Fibroblast of skin of back (primary cell): Measurements from ENCODE around the gene WDCP. TPM values are rescaled to one million over a fixed set of nuclear protein-coding genes. Genes with fewer than 3 reads are reported as not detected.
"Not testable (repeated sequence)": the region's sequence is repeated elsewhere in the genome, so short reads cannot be mapped to it uniquely, and the experiment has no call there.

Experiments
- DNase-seq: peaks from one replicate; pipeline ENCODE4 v3.0.0-alpha.2; 2013
- polyA plus RNA-seq, 2 experiments: library from polyadenylated mRNA; unstranded; fragments of 120-200 nt; gene quantifications; one replicate each; pipeline ENCODE4 v1.2.1, GENCODE V29; 2013; ENCODE audit not compliant: insufficient read length in 2 of 2

WDCP gene
- polyA plus RNA-seq (2013, experiment 1 of 2; ENCODE audit: insufficient read length), result 5.5 TPM
- 4.5 TPM for polyA plus RNA-seq (2013, experiment 2 of 2; ENCODE audit: insufficient read length)

GRCh38 chr2:24046930-24047702 lies at the start of gene WDCP:
Gene WDCP, minus strand, starts transcription at chr2:24047391. Its CDS starts 7,897 bp downstream, at chr2:24039494.
- DNase-seq, result peak; percentile 99

- DNase-seq, result not testable (repeated sequence)
Observed at GRCh38 chr2:24095171-24095677, 48.0 kb upstream of the WDCP start.

- not testable (repeated sequence) for DNase-seq
Observed at GRCh38 chr2:24093270-24093669, 46.1 kb upstream of the WDCP start.

GRCh38 chr2:24088821-24089359 lies 41.7 kb upstream of the WDCP start:
- DNase-seq, result no peak

- no peak for DNase-seq
Observed at GRCh38 chr2:24087032-24087431, 39.8 kb upstream of the WDCP start.

- DNase-seq, result no peak
Observed at GRCh38 chr2:24086241-24086640, 39.0 kb upstream of the WDCP start.

GRCh38 chr2:24085200-24085489 lies 38.0 kb upstream of the WDCP start:
- no peak for DNase-seq

GRCh38 chr2:24084386-24085199 lies 37.4 kb upstream of the WDCP start, which contains the start of gene TP53I3:
Gene TP53I3, minus strand, starts transcription at chr2:24084834. Its CDS starts 508 bp downstream, at chr2:24084326.
- peak; percentile 89 for DNase-seq

GRCh38 chr2:24083567-24084385 lies 36.6 kb upstream of the WDCP start:
- DNase-seq, result peak; percentile 83

GRCh38 chr2:24082787-24083566 lies 35.8 kb upstream of the WDCP start:
- no peak for DNase-seq

GRCh38 chr2:24080701-24081100 lies 33.5 kb upstream of the WDCP start:
- no peak for DNase-seq

- DNase-seq, result no peak
Observed at GRCh38 chr2:24077879-24078278, 30.7 kb upstream of the WDCP start.

- peak; percentile 6 for DNase-seq
Observed at GRCh38 chr2:24077535-24077877, 30.3 kb upstream of the WDCP start.

- no peak for DNase-seq
Observed at GRCh38 chr2:24076849-24077534, 29.8 kb upstream of the WDCP start.

- peak; percentile 99 for DNase-seq
Observed at GRCh38 chr2:24075915-24076848, 29.0 kb upstream of the WDCP start, which contains the start of gene SF3B6. Gene SF3B6, minus strand, starts transcription at chr2:24076326. Its CDS starts 97 bp downstream, at chr2:24076229.

- DNase-seq, result no peak
Observed at GRCh38 chr2:24075259-24075658, 28.1 kb upstream of the WDCP start.

GRCh38 chr2:24073816-24074215 lies 26.6 kb upstream of the WDCP start:
- no peak for DNase-seq

GRCh38 chr2:24072259-24072658 lies 25.1 kb upstream of the WDCP start:
- DNase-seq, result no peak

GRCh38 chr2:24065341-24065740 lies 18.1 kb upstream of the WDCP start:
- no peak for DNase-seq
